Neuronal stem cell (in vitro differentiated cells): Measurements from ENCODE around the gene ZFPL1.

Source experiments
- DNase-seq: peaks from one replicate; pipeline ENCODE4 v3.0.0-alpha.2; 2013; ENCODE audit warnings: low spot score
- H2AFZ ChIP-seq: one replicate; pipeline ENCODE4 v1.6.1; 2013; ENCODE audit warnings: mild to moderate bottlenecking, low read length, inconsistent platforms
- H2AK5ac ChIP-seq: 2 replicates; pipeline ENCODE4 v1.6.1; 2013; ENCODE audit warnings: low read depth, mild to moderate bottlenecking, inconsistent platforms, low read length, moderate library complexity, mixed read lengths
- H2BK120ac ChIP-seq: 2 replicates; pipeline ENCODE4 v1.6.1; 2013; ENCODE audit warnings: low read depth, mild to moderate bottlenecking, inconsistent platforms, low read length, moderate library complexity, mixed read lengths
- H2BK12ac ChIP-seq: one replicate; pipeline ENCODE4 v1.6.1; 2013; ENCODE audit warnings: low read length, inconsistent platforms
- H2BK15ac ChIP-seq: 2 replicates; pipeline ENCODE4 v1.6.1; 2013; ENCODE audit warnings: mild to moderate bottlenecking, low read length, inconsistent platforms, mixed read lengths
- H2BK5ac ChIP-seq: one replicate; pipeline ENCODE4 v1.6.1; 2013; ENCODE audit warnings: inconsistent platforms, mild to moderate bottlenecking, low read length, moderate library complexity
- H3K14ac ChIP-seq: one replicate; pipeline ENCODE4 v1.6.1; 2013; ENCODE audit warnings: low read length, inconsistent platforms
- H3K18ac ChIP-seq: 2 replicates; pipeline ENCODE4 v1.6.1; 2013; ENCODE audit warnings: low read length, inconsistent platforms
- H3K23ac ChIP-seq: 2 replicates; pipeline ENCODE4 v1.6.1; 2013; ENCODE audit warnings: low read depth, mild to moderate bottlenecking, mixed read lengths, low read length, inconsistent platforms; ENCODE audit not compliant: poor library complexity
- H3K27ac ChIP-seq: replicated peaks from 3 replicates; pipeline ENCODE4 v1.5.1; 2013; ENCODE audit warnings: low read length, inconsistent platforms
- H3K27me3 ChIP-seq, 3 experiments: 2 replicates each; pipeline ENCODE4 v1.6.1; 2013; ENCODE audit warnings: low read length in 3 of 3, mild to moderate bottlenecking in 2 of 3, inconsistent platforms in 1 of 3, low read depth in 1 of 3, mixed read lengths in 1 of 3, moderate library complexity in 1 of 3; ENCODE audit not compliant: control insufficient read depth in 3 of 3, insufficient read depth in 3 of 3
- H3K36me3 ChIP-seq, 2 donors: replicated peaks in 1 of 2; 2 replicates each; pipeline ENCODE4 v1.6.1; 2013; ENCODE audit warnings: low read length in 2 of 2; ENCODE audit not compliant: control insufficient read depth in 2 of 2, insufficient read depth in 2 of 2
- H3K4ac ChIP-seq: 2 replicates; pipeline ENCODE4 v1.6.1; 2013; ENCODE audit warnings: inconsistent platforms, mild to moderate bottlenecking, low read length, moderate library complexity
- H3K4me1 ChIP-seq, 2 donors: 1 replicate in 1 of 2; 2 replicates in 1 of 2; pipeline ENCODE4 v1.6.1; 2013; ENCODE audit warnings: low read length in 2 of 2, low read depth in 1 of 2; ENCODE audit not compliant: control insufficient read depth in 2 of 2, insufficient read depth in 1 of 2
- H3K4me2 ChIP-seq: one replicate; pipeline ENCODE4 v1.6.1; 2013; ENCODE audit warnings: mild to moderate bottlenecking, low read length, inconsistent platforms; ENCODE audit not compliant: insufficient read depth, poor library complexity, severe bottlenecking
- H3K4me3 ChIP-seq, 2 donors: 2 replicates each; pipeline ENCODE4 v1.5.1; 2013; ENCODE audit warnings: low read length in 2 of 2, mild to moderate bottlenecking in 2 of 2, inconsistent platforms in 1 of 2, moderate library complexity in 1 of 2
- H3K79me1 ChIP-seq: one replicate; pipeline ENCODE4 v1.6.1; 2013; ENCODE audit warnings: low read depth, mild to moderate bottlenecking, inconsistent platforms, low read length, moderate library complexity
- H3K9ac ChIP-seq: one replicate; pipeline ENCODE4 v1.6.1; 2013; ENCODE audit warnings: mild to moderate bottlenecking, low read depth, low read length, inconsistent platforms; ENCODE audit not compliant: poor library complexity
- H3K9me3 ChIP-seq, 2 donors: replicated peaks in 1 of 2; 2 replicates each; pipeline versions ENCODE3 to v1.6.1; 2013; ENCODE audit warnings: low read length in 2 of 2, mild to moderate bottlenecking in 2 of 2, inconsistent platforms in 1 of 2, low read depth in 1 of 2, mixed read lengths in 1 of 2, moderate library complexity in 1 of 2; ENCODE audit not compliant: control insufficient read depth in 2 of 2, insufficient read depth in 1 of 2
- H4K8ac ChIP-seq: one replicate; pipeline ENCODE4 v1.6.1; 2013; ENCODE audit warnings: low read depth, mild to moderate bottlenecking, inconsistent platforms, low read length, moderate library complexity
- H4K91ac ChIP-seq: one replicate; pipeline ENCODE4 v1.6.1; 2013; ENCODE audit warnings: low read length, low read depth, mild to moderate bottlenecking, inconsistent platforms; ENCODE audit not compliant: poor library complexity
- WGBS, 2 donors: extraction: QIAGEN DNeasy Blood & Tissue Kit; methylation state at CpG; one replicate each; pipeline ENCODE4 v1.1.7; 2013; ENCODE audit warnings: missing lambda C conversion rate in 2 of 2, mixed read lengths in 1 of 2; ENCODE audit not compliant: insufficient read length in 2 of 2, insufficient replicate concordance in 1 of 2; ENCODE audit errors: extremely low coverage in 2 of 2; 5-methylcytosine and 5-hydroxymethylcytosine counted together

ZFPL1 gene

DNA sequence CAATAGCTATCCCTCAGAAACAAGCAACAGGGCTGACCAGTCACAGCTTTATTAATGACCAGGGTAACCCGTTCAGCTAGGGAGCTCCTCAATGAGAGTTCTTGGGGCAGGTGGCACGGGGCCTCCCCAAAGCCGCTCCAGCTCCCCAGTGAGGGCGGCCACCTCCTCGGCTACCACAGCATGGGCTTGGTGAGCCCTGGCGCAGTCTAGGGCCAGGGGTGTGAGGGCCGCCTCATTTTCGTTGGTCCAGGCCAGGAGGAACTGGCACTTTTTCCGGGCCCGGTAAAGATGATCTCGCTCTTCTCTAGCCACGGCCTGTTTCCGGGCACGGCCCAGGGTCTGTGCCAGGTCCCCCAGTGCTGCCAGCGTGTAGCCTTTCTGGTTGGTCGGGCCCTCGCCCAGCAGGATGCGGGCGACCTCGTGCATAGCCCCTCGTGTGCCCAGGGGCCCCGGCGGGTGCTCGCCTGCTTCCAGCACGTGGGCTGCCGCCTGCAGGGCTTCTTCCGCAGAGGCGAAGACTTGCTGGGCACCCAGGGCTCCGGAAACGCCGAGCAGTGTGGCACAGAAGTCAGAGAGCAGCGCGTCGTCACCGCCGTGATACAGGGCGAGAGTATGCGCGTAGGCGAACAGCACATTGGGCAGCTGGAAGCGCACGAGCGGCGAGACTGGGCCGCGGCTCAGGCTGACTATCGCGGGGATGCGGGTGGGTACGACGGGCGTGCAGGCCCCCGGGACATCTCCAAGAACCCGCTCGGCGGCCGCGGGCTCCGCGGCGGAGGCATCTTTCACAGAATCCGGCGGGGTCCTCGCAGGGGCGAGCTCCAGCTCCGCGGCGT, 32.6 kb downstream of the ZFPL1 start:
- Histone ChIP-seq H4K8ac (no peak overlapping the region), H3K9me3 (no peaks in the 10 kb centered on the region), H3K27ac (no peak overlapping the region), H2BK120ac (no peak overlapping the region), H2AK5ac (peak overlapping the region; percentile 81), H3K23ac (peak overlapping the region; percentile 97), H3K36me3 (peaks cover 19 to 70% of the 10 kb centered on the region in 2 donors), H3K14ac (peak overlapping the region; percentile 77), H3K4me1 (peaks cover 8 to 17% of the 10 kb centered on the region in 2 donors), H3K4me3 (peak overlapping the region; percentile 97 to 98), H2BK15ac (no peak overlapping the region), H3K18ac (peak overlapping the region; percentile 96), H3K79me1 (peaks cover 18% of the 10 kb centered on the region), H3K4me2 (peak overlapping the region; percentile 95), H2AFZ (peak overlapping the region; percentile 80), H3K27me3 (no peaks in the 10 kb centered on the region), H4K91ac (peak overlapping the region; percentile 77), H3K4ac (no peak overlapping the region), H2BK12ac (no peak overlapping the region), H2BK5ac (peak overlapping the region; percentile 29), H3K9ac (peak overlapping the region; percentile 96)
- DNase-seq, result no peak
- WGBS, 2 donors, result no CpG with 5 or more reads among the region's 68 CpGs

GRCh38 chr11:65117206-65118096, 33.4 kb downstream of the ZFPL1 start, which contains the start of gene ZNHIT2:
TSS of gene ZNHIT2 (minus strand) at chr11:65117701. CDS start at chr11:65117653, 48 bp downstream.
- Histone ChIP-seq H3K4me2 (peak within 1 kb of the TSS; percentile 95), H3K79me1 (peaks cover 18% of the 10 kb centered on the region), H3K27ac (peak within 1 kb of the TSS; percentile 79), H3K18ac (peak within 1 kb of the TSS; percentile 96), H2BK5ac (peak within 1 kb of the TSS; percentile 29), H2BK15ac (peak within 1 kb of the TSS; percentile 65), H2BK120ac (no peak within 1 kb of the TSS), H2AFZ (peak within 1 kb of the TSS; percentile 80), H3K14ac (peak within 1 kb of the TSS; percentile 77), H3K27me3 (no peaks in the 10 kb centered on the region), H2BK12ac (no peak within 1 kb of the TSS), H3K9me3 (no peaks in the 10 kb centered on the region), H4K91ac (peak within 1 kb of the TSS; percentile 77), H3K9ac (peak within 1 kb of the TSS; percentile 96), H3K4me3 (peak within 1 kb of the TSS; percentile 97 to 98), H2AK5ac (peak within 1 kb of the TSS; percentile 81), H3K36me3 (peaks cover 19 to 70% of the 10 kb centered on the region in 2 donors), H3K4me1 (peaks cover 8 to 17% of the 10 kb centered on the region in 2 donors), H4K8ac (no peak within 1 kb of the TSS), H3K4ac (no peak within 1 kb of the TSS), H3K23ac (peak within 1 kb of the TSS; percentile 97)
- WGBS, 2 donors, result no CpG with 5 or more reads among the region's 89 CpGs
- peak; percentile 99 for DNase-seq

- Histone ChIP-seq H3K4me2 (no peak overlapping the region), H3K14ac (no peak overlapping the region), H3K36me3 (peaks cover 19 to 67% of the 10 kb centered on the region in 2 donors), H3K79me1 (peaks cover 12% of the 10 kb centered on the region), H3K27ac (no peak overlapping the region), H3K9me3 (no peaks in the 10 kb centered on the region), H2BK5ac (no peak overlapping the region), H2BK12ac (no peak overlapping the region), H4K91ac (no peak overlapping the region), H2AFZ (no peak overlapping the region), H3K4ac (no peak overlapping the region), H3K18ac (no peak overlapping the region), H2AK5ac (no peak overlapping the region), H4K8ac (no peak overlapping the region), H3K9ac (no peak overlapping the region), H3K4me3 (no peak overlapping the region), H3K4me1 (peaks cover 6 to 17% of the 10 kb centered on the region in 2 donors), H3K27me3 (no peaks in the 10 kb centered on the region), H2BK15ac (no peak overlapping the region), H3K23ac (no peak overlapping the region), H2BK120ac (no peak overlapping the region)
- no peak for DNase-seq
- WGBS, 2 donors, result no CpG with 5 or more reads among the region's 18 CpGs
These were observed 34.2 kb downstream of the ZFPL1 start for GRCh38 chr11:65118097-65118837.
